Anterior cingulate cortex (tissue), 58 donors: ENCODE results near the gene RASA3.
A peak's percentile ranks its signal among the peaks of the same experiment; 100 is the strongest.
"Not testable (repeated sequence)": the region's sequence is repeated elsewhere in the genome, so short reads cannot be mapped to it uniquely, and the experiment has no call there.

Experiments used
- DNase-seq, 58 donors: peaks; one replicate each; lab custom pipeline; 2025; lab: John Stamatoyannopoulos, UW

The RASA3 gene

DNA sequence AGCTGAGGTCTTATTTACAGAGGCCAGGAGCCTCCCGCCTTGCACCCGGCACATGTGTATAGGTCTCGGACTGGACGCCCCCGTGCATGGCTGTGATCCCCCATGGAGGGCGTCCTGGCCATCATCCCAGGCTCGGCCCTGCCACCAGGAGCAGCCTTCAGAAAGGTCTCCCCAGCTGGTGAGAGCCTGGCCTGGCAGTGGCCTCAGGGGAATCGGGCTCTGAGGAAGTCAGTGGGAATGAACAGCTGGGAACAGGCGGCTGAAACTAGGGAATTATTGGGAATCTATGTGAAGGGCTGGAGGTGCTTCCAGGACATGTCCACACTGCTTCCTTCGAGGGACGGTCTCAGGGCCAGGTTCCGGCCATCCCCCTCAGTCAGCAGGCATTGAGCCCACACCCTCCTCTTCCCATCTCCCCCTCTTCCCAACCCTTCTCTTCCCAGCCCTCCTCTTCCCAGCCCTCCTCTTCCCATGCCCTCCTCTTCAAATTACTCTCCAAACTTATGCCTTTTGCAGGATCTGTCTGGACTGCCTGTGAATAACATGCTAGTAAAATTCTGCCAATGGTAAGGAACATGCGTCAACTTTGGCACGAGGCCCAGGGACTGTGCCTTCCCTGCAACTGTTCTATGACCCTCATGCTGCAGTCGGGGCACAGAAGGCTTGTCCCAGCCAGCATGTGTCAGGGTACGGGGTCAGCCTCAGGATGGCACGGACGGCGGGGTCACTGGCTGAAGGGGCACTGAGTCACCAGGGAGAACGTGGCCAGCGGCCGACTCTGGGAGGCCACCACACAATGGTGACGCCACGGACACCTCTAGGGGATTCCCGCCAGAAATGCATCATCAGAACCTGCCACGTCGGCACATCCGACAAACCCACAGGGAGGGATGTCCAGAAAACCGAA is 134.3 kb downstream of the RASA3 start:
- DNase-seq, result peak in 3 of 58 donors; percentile 17 to 35 (median 35)

DNA sequence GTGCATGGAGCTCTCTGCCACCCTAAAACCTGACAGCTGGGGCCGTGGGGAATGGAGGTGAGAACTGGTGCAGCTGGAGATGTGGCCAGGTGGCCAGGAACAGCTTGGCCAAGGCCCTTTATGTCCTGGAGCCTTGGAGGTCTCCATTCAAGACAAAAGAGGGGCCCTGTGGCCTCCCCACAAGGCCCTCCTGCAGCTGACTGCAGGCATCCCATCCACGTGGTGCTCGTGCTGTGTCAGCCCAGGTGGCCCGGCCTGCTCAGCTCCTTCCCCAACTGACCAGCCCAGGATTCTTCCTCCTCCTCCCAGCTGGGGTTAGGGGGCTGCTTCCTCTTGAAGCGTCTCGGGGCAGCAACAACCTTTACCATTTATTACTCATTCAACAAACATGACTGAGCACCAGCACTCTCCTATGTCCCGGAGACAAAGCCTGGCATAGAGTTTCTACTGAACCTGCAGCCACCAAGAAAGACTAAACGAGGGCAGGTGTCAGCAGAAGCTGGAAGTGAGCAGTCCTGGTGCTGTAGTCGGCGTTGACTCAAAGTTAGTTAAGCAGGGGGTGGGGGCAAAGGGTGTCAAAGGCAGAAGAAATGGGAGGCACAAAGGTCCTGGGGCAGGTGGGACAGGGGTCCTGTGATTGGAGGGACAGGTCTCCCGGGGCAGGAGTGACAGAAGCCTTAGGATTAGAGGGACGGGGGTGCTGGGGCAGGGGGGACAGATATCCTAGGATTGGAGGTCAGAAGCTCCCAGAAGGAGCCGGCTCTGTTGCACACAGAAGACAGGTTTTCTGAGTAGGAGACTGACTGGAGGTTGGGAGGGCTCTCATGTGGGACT is 135.3 kb downstream of the RASA3 start:
- DNase-seq, result no peak

DNA sequence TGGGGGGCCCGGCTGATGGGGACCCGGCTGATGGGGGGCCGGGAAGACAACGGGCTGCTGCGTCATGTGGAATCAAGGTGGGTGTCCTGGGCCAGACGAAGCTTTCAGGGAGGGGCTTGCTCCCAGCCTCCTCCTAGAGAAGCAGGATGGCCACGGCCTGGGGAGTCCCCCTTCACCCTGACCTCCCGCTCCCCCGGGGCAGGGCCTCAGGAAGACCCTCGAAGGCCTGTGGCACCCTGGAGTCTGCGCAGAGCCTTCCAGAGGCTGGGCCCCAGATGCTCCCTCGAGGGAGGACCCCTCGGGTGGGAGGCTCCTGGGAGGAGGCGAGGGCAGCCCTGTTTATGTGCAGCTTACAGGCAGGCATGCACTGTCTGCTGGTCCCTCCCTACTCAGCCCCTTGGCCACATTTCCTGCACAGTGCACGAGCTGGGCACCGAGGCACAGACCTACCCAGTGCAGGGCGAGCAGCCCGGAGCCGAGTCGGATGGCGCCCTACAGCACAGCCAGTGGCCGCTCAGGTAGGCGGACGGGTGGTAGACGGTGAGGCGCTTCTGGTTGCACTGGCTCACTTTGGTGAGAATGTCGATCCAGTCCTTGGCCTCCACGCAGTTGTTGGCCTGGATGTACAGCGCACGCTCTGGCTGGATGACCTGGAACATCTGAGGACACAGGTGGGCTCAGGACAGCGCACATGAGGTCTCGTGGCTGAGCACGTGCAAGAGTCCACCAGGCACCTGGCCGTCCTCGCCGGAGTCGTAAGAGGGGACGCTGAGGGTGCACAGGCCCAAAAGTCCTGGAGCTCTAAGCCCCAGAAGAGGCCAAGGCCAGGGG is 136.1 kb downstream of the RASA3 start:
- no peak for DNase-seq

DNA sequence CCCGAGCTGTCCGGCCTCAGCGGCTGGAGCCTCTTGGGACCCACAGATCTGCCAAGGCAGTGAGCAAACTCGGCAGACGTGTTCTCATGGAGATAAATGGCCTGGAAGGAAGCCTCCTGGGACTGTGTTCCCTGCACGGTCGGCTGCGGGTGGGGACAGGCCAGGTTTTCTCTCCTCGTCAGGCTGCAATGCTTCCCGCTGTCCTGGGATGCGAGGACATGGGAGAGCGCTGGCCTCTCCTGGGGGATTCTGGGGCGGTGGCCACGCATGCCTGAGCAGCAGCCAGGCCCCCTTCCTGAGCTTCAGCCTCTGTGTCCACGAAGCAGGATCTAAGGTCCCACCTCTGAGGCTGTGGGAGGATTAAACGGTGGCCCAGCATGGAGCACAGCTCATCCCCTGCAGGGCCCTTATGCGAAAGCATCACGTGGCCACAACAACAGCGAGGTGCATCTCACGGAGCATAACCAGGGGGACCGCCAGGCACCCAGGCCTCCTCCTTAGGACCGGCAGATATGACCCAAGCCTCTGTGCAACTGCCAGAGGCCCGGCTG is 137.3 kb downstream of the RASA3 start:
- DNase-seq, result no peak

DNA sequence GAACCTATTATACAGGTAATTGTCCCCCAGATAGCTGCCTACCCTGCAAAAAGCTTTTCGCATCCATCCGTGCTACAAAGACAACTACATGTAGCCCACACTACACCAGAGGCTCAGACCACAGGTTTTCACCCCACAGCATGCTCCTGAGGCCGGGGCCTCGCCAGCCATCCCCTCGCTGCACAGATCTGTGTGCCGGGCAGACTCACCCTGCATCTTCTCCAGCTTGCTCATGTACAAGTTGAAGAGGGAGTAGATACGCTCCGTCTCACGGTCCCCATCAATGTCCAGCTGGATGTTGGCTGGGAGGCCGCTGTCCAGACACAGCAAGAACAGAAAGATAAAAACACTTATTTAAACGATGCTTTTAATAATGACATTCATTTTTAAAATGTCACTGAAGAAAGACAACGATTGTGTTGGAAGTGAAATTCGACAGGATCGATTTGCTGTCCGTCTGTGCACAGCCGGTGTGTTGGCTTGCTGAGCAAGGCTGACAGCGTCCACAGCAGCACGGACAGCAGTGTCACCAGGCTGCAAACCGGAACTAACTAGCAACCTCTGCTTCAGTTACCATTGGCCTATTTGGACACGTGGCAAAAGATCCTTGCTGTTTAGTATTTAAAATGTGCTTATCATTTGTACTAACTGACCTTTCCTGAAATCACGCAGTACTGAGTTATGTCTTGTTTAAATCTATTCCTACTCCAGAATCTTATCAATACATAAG is 140.0 kb downstream of the RASA3 start:
- DNase-seq, result no peak

DNA sequence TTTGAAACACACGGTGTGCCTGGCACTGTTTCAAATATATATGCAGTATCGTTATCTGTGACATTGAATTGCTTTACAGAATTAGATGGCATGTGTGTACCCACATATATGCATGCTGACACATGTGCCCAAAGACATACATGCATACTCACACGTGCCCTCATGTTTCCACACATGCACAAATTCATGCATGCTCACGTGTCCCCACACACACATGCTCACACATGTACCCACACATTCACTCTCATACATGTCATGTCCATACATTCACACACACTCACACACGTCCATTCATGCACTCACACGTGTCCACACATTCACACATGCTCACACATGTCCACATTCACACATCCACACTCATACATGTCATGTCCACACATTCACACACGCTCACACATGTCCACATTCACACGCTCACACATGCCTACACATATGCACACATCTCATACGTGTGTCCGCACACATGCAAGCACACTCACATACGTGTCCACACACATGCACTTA is 140.7 kb downstream of the RASA3 start:
- DNase-seq, result no peak

DNA sequence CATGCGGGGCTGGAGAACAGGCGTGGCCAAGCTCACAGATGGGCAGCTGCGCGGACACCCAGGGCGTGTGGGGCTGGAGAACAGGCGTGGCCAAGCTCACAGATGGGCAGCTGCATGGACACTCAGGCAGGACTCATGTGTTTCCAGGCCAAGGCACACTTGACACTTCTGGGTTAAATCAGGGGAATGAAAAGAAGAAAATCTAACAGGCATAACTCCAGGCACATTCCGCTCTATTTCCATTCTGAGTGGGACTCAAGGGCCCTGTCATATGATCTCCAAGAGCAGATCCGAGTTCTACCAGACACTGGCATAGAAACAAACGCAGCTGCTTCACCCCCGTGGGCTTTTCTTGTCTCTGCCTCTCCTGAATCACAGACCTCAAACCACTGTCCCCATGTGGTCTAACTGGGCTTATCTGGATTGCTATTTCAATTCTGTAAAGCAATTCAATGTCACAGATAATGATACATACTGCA is 141.2 kb downstream of the RASA3 start:
- DNase-seq, result peak in 12 of 58 donors; percentile 2 to 52 (median 18)

DNA sequence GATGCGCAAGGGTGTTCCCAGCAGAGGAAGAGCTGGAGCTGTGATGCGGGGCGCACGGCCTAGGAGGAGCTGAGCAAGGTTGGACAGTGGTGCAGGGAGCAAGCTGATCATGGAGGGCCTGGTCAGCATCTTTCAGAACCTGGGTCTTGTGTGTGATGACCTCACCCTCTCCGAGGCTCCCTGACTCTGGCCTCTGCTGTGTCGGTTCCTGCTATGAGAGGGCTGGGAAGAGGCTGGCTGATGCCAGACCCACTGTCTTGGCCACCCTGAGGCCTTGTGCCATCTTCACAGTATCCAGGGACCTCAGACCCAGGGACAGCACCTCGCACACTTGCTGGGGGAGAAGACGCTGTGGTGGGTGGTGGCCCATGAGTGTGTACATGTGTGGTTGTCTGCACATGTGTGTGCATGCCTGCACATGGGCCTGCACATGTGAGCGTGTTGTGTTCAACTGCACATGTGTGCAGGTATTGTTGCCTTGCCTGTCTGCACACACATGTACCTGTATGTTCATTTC is 142.0 kb downstream of the RASA3 start:
- DNase-seq, result no peak

DNA sequence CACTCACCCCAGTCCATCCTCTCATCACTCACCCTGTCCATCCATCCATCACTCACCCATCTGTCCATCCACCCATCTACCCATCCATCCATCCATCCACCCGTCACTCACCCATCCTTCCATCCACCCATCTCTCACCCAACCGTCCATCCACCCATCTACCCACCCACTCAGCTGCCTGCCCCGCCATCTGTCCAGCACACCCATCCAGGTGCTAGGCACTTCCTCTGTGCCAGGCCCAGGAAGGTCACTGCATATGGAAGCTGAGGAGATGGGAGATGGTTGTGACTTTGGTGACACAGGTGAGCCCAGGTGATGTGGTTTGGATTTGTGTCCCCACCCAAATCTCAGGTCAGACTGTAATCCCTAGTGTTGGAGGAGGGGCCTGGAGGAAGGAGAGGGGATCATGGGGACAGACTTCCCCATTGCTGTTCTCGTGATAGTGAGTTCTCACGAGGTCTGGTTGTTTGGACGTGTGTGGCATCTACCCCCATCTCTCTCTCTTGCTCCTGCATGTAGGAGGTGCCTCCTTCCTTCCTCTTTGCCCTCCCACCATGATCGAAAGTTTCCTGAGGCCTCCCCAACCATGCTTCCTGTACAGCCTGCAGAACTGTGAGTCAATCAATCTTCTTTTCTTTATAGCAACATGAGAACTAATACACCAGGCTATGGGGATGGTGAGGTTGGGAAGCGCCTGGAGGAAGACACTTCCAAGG is 142.7 kb downstream of the RASA3 start:
- no peak for DNase-seq

DNA sequence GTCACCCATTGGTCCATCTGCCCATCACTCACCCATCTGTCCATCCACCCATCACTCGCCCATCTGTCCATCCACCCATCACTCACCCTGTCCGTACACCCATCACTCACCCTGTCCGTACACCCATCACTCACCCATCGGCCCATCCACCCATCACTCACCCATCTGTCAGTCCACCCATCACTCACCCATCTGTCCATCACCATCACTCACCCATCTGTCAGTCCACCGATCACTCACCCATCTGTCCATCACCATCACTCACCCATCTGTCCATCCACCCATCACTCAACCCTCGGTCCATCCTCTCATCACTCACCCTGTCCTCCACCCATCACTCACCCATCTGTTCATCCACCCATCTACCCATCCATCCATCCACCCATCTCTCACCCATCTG is 143.6 kb downstream of the RASA3 start:
- not testable (repeated sequence) for DNase-seq

DNA sequence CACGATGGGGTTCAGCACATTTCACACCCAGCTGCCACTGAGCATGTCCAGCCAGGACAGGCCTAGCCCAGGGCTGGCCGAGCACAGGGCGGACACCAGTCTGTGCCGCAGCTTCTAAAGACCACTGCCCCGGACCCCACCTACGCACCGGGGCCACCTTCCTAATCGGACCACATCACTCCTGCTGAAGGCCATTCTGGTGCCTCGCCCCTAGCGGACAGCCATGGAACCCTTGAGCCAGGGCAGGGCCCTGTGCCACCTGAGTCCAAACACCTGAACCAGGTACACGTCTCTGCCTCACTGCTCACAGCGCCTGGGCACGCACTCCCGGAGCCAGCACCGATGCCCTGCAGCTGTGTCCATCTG is 150.1 kb downstream of the RASA3 start:
- DNase-seq, result no peak

DNA sequence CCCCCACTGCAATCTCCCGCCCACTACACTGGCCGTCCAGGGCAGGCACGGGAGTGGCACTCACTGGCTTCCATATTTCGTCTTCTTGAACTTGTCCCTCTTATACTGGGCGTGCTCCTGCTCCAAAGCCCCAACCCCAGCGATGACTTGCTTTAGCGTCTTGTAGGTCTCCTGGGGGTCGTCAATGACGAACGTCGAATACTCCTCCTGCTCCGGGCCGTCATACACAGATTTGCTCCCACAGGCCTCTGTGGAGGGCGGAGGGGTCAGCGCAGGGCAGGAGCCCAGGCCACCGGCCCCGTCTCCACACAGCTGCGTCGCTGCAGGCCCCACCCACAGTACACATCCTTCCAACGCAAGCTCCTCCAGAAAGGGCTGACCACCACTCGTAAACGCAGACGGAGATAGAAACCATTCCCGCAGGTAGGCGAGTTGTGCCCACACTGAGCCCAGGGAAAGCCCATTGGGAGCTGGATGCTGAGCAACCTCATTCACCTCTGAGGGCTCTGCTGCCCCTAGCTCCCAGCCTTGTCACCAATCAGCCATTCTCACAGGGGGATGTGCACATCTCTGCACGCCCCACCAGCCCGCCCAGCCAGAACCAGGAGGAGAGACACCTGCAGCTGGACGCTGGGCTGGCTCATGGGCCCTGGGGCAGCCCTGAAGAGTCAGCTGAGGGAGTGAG is 150.7 kb downstream of the RASA3 start:
- DNase-seq, result no peak

DNA sequence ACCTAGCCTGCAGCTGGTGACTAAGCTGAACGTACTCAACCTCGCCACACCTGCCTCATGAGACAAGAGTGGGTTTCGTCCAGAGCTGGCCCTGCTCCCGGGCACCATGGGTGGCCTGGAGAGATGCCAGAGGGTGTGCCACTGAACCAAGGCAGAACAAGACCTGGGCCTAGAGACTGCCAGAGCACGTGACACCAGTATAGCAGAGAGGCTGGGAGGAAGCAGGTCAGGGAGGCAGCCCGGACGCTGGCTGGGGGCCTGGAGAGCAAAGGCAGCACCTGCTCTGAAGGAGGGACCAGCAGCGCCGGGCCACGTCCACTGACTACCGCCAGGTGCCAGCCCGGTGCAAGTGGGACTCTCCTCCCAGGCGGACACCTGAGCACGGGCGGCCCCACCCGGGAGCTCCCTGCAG is 151.2 kb downstream of the RASA3 start:
- DNase-seq, result peak in 1 of 58 donors; percentile 28

DNA sequence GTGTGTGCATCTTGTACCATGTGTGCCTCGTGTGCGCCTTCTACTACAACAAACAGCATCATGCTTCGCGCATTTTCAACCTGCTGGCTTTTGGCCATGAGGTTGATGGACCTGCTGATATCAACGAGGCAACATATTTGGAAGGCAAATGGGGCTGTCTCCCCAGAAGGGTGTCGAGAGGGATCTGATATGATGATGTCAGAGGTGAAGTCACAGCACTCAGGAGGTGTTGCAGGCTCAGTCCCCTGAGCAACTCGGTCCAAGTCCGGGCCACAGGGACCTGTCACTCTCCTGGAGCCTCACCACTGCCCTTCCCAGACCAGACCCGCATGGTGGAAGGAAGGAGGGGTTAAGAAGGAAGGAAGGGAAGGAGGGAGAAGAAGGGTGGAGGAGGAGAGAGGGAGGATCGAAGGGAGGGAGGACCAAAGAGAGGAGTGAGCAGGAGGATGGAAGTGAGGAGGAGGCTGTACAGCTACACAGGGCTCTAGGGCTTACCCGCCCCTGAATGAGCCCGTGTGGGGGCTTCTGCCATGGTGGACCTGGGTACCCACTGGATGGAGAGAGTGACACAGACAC is 151.8 kb downstream of the RASA3 start:
- DNase-seq, result no peak

DNA sequence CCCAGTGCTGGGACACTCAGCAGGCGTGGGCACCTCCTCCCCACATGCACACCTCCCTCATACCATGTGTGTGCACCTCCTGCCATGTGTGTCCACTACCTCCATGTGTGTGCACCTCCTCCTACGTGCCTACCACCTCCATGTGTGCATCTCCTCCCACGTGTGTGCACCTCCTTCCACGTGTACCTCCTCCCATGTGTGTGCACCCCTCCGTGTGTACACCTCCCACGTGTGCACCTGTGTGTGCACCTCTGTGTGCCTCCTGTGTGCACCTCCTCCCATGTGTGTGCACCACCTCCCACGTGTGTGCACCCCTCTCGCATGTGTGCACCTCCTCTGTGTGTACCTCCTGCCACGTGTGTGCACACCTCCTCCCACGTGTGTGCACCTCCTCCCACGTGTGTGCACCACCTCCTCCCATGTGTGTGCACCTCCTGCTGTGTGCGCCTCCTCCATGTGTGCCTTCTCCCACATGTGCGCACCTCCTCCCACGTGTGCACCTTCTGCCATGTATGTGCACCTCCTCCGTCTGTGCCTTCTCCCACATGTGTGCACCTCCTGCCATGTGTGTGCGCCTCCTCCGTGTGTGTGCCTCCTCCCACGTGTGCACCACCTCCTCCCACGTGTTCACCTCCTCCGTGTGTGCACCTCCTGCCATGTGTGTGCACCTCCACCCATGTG is 152.5 kb downstream of the RASA3 start:
- DNase-seq, result no peak

DNA sequence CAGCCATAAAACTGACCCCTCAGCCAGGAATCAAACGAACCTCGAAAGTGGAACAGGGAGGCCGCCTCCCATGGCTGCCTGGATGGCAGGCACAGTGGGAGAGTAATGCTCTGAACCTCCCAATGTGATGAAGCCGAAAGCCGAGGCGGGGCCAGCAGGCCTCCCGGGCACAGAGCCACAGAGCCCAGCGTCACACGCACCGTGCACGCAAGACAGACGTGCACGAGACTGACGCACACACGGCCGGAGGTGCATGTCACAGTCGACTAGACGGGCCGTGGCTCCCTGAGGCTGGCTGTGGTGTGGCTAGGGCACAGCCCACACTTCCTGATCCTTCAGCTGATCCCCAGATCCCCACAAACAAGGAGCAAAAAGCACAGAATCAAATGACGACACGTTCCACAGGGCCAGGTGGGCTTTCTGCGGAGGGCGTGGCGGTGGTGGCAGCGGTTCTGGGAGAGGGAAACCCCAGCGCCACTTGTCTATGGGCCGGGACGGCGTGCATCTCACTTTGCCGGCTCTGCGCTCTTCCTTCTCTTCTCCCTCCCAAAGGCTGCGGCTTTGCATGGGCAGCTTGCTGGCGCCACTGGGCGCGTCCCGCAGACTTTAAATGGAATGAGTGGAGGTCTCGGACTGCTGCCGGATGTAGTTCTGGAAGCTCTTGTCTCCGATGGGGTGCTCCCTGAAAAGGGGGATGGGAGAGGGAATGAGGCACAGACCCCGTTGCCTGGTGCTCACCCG is 153.5 kb downstream of the RASA3 start:
- DNase-seq, result no peak
